ENCODE results near the gene TNF. TPM values are rescaled to one million over a fixed set of nuclear protein-coding genes. Genes with fewer than 3 reads are reported as not detected.

The TNF gene
- total and polyA plus RNA-seq, 2 of the 13 experiments (the other 11 are each of a cell fraction or from before 2014, with no cell fraction given) = not detected

- TF ChIP-seq MAFK (conservative IDR thresholded peaks at IDR 0.05 in 1 of 2, IDR thresholded peaks at IDR 0.05 in 1 of 2; ENCODE audit: low read length in 2 of 2) (0 out of 4 replicates have a peak, but pooled peaks of 1 of the 2 experiments have one; percentile 20), CCDC6 (CRISPR knock-in tag; IDR thresholded peaks at IDR 0.05) (peak; percentile 54; the same call in 1 of the 2 replicates), ZC3H13 (CRISPR knock-in tag; IDR thresholded peaks at IDR 0.05) (0 out of 2 replicates have a peak, but pooled peaks have one; percentile 36), ZNF331 (CRISPR knock-in tag; IDR thresholded peaks at IDR 0.05) (peak; percentile 35; the same call in 1 of the 2 replicates), ZNF501 (CRISPR knock-in tag; IDR thresholded peaks at IDR 0.05) (peak; percentile 75), SIN3A (IDR thresholded peaks at IDR 0.05; ENCODE audit: borderline replicate concordance, low read depth, low read length) (peak; percentile 47; the same call in 1 of the 2 replicates), AHR (CRISPR knock-in tag; IDR thresholded peaks at IDR 0.05) (peak; percentile 72; the same call in 1 of the 2 replicates), ZKSCAN5 (CRISPR knock-in tag; IDR thresholded peaks at IDR 0.05) (peak; percentile 46; the same call in 1 of the 2 replicates), SKI (IDR thresholded peaks at IDR 0.05; ENCODE audit: partially characterized antibody) (peak; percentile 34), ELF3 (CRISPR knock-in tag; IDR thresholded peaks at IDR 0.05) (peak; percentile 49; the same call in 1 of the 2 replicates), ZNF772 (CRISPR knock-in tag; IDR thresholded peaks at IDR 0.05) (0 out of 2 replicates have a peak, but pooled peaks have one; percentile 49), ZIK1 (CRISPR knock-in tag; IDR thresholded peaks at IDR 0.05; ENCODE audit: borderline replicate concordance, low read depth) (0 out of 2 replicates have a peak, but pooled peaks have one; percentile 26), BORCS8-MEF2B (CRISPR knock-in tag; IDR thresholded peaks at IDR 0.05) (peak; percentile 72; the same call in 1 of the 2 replicates), CTCF (CRISPR knock-in tag; IDR thresholded peaks at IDR 0.05) (peak; percentile 99), YEATS2 (CRISPR knock-in tag; IDR thresholded peaks at IDR 0.05; ENCODE audit: borderline replicate concordance) (peak; percentile 38; the same call in 1 of the 2 replicates), ZFP91 (CRISPR knock-in tag; IDR thresholded peaks at IDR 0.05; ENCODE audit: borderline replicate concordance) (no peak; the same call in none of the 2 replicates), RAD21 (CRISPR knock-in tag; IDR thresholded peaks at IDR 0.05) (peak; percentile 98), GATAD1 (CRISPR knock-in tag; IDR thresholded peaks at IDR 0.05) (peak; percentile 86), ZNF83 (CRISPR knock-in tag; IDR thresholded peaks at IDR 0.05; ENCODE audit: borderline replicate concordance) (no peak), ZNF234 (CRISPR knock-in tag; conservative IDR thresholded peaks at IDR 0.05) (0 out of 2 replicates have a peak, but pooled peaks have one; percentile 46), KLF13 (CRISPR knock-in tag; IDR thresholded peaks at IDR 0.05) (no peak), ZNF574 (CRISPR knock-in tag; IDR thresholded peaks at IDR 0.05) (peak; percentile 59; the same call in 1 of the 2 replicates), TGIF2 (CRISPR knock-in tag; IDR thresholded peaks at IDR 0.05) (peak; percentile 24; the same call in 1 of the 2 replicates)
These were observed 28.9 kb upstream of the TNF start, which contains the start of gene ATP6V1G2 (continued) for GRCh38 chr6:31546339-31546957.
